ENCODE data around the gene NGF.

Gene NGF

GRCh38 chr1:115278211-115278610 lies 59.8 kb downstream of the NGF start:
- no peak for DNase-seq

GRCh38 chr1:115277276-115277675 lies 60.8 kb downstream of the NGF start:
- no peak for DNase-seq

GRCh38 chr1:115275216-115275615 lies 62.8 kb downstream of the NGF start:
- peak; percentile 65 for DNase-seq

GRCh38 chr1:115274467-115274866 lies 63.6 kb downstream of the NGF start:
- peak; percentile 2 for DNase-seq

GRCh38 chr1:115266729-115267421 lies 71.2 kb downstream of the NGF start:
- peak; percentile 4 for DNase-seq

- no peak for DNase-seq
Measured at GRCh38 chr1:115265099-115265498, 73.0 kb downstream of the NGF start.

- DNase-seq = no peak
Measured at GRCh38 chr1:115262886-115263285, 75.2 kb downstream of the NGF start.

GRCh38 chr1:115261496-115261895 lies 76.6 kb downstream of the NGF start:
- no peak for DNase-seq

- no peak for DNase-seq
Measured at GRCh38 chr1:115258302-115258866, 79.7 kb downstream of the NGF start.

GRCh38 chr1:115257591-115257990 lies 80.5 kb downstream of the NGF start:
- no peak for DNase-seq

- DNase-seq = no peak
Measured at GRCh38 chr1:115255154-115255553, 82.9 kb downstream of the NGF start.

GRCh38 chr1:115252585-115252984 lies 85.5 kb downstream of the NGF start:
- no peak for DNase-seq

- DNase-seq = peak; percentile 75
Measured at GRCh38 chr1:115251856-115252255, 86.2 kb downstream of the NGF start.

GRCh38 chr1:115251340-115251748 lies 86.7 kb downstream of the NGF start:
- no peak for DNase-seq

- peak; percentile 55 for DNase-seq
Measured at GRCh38 chr1:115246526-115246925, 91.5 kb downstream of the NGF start.

- DNase-seq = no peak
Measured at GRCh38 chr1:115245227-115245626, 92.8 kb downstream of the NGF start.

- no peak for DNase-seq
Measured at GRCh38 chr1:115242543-115242942, 95.5 kb downstream of the NGF start.

- DNase-seq = no peak
Measured at GRCh38 chr1:115241309-115241708, 96.7 kb downstream of the NGF start.

- DNase-seq = no peak
Measured at GRCh38 chr1:115240297-115240696, 97.8 kb downstream of the NGF start.

- no peak for DNase-seq
Measured at GRCh38 chr1:115239426-115239825, 98.6 kb downstream of the NGF start.

- no peak for DNase-seq
Measured at GRCh38 chr1:115239148-115239422, 99.0 kb downstream of the NGF start.

GRCh38 chr1:115238336-115239147 lies 99.5 kb downstream of the NGF start:
- peak; percentile 74 for DNase-seq

GRCh38 chr1:115237507-115237906 lies 100.5 kb downstream of the NGF start:
- no peak for DNase-seq

- no peak for DNase-seq
Measured at GRCh38 chr1:115237023-115237422, 101.0 kb downstream of the NGF start.

Measured in NCI-H82 (cell line).